Endothelial cell (in vitro differentiated cells): ENCODE measurements around the gene KRT80. TPM values are rescaled to one million over a fixed set of nuclear protein-coding genes. Genes with fewer than 3 reads are reported as not detected.

Source experiments
- DNase-seq: peaks from one replicate; pipeline ENCODE4 v3.0.0; 2021; ENCODE audit warnings: low spot score
- H3K27ac Mint-ChIP-seq: one replicate; pipeline ENCODE4 v1.8.0; 2021; ENCODE audit warnings: mixed read lengths, inconsistent platforms; ENCODE audit not compliant: unreplicated experiment
- H3K27me3 Mint-ChIP-seq: one replicate; pipeline ENCODE4 v1.8.0; 2021; ENCODE audit warnings: mild to moderate bottlenecking, moderate library complexity, mixed read lengths, inconsistent platforms; ENCODE audit not compliant: unreplicated experiment
- H3K36me3 Mint-ChIP-seq: one replicate; pipeline ENCODE4 v1.8.0; 2021; ENCODE audit warnings: mild to moderate bottlenecking, low read depth, mixed read lengths, inconsistent platforms; ENCODE audit not compliant: unreplicated experiment
- H3K4me1 Mint-ChIP-seq: one replicate; pipeline ENCODE4 v1.8.0; 2021; ENCODE audit warnings: mild to moderate bottlenecking, mixed read lengths, inconsistent platforms; ENCODE audit not compliant: unreplicated experiment
- H3K4me3 Mint-ChIP-seq: one replicate; pipeline ENCODE4 v1.8.0; 2021; ENCODE audit warnings: mild to moderate bottlenecking, mixed read lengths, inconsistent platforms; ENCODE audit not compliant: unreplicated experiment
- H3K9me3 Mint-ChIP-seq: one replicate; pipeline ENCODE4 v1.8.0; 2021; ENCODE audit warnings: mixed read lengths, inconsistent platforms; ENCODE audit not compliant: unreplicated experiment
- CTCF ChIP-seq: fragments of 200-600 bp; sonication (generic); IDR thresholded peaks from one replicate; pipeline ENCODE4 v1.5.0; 2021; ENCODE audit warnings: antibody characterized with exemption; ENCODE audit not compliant: unreplicated experiment
- total RNA-seq: library from RNA; stranded (reverse); fragmentation: NEBNext Ultra II Directional; extraction: Animal tissue kit (Norgen Biotek cat#: 25700); gene quantifications from one replicate; pipeline ENCODE4 v1.2.1, GENCODE V29; 2021; ENCODE audit not compliant: unreplicated experiment

The KRT80 gene
- total RNA-seq, 1 donor from 2014 or later: 1.5 TPM

- H3K4me1 Mint-ChIP-seq: peaks cover 10% of the 10 kb centered on the region
- no peaks in the 10 kb centered on the region for H3K9me3 Mint-ChIP-seq
- H3K27me3 Mint-ChIP-seq: peaks cover 3% of the 10 kb centered on the region
- no peak for DNase-seq
- H3K4me3 Mint-ChIP-seq: no peak overlapping the region
- H3K36me3 Mint-ChIP-seq: peaks cover 7% of the 10 kb centered on the region
- TF ChIP-seq CTCF: no peak
- H3K27ac Mint-ChIP-seq: no peak overlapping the region
Observed at GRCh38 chr12:52139147-52139546, 52.7 kb downstream of the KRT80 start.

GRCh38 chr12:52137746-52138145 is 54.1 kb downstream of the KRT80 start:
- DNase-seq: no peak
- no peak for TF ChIP-seq CTCF
- Mint-ChIP-seq H3K36me3 (peaks cover 7% of the 10 kb centered on the region), H3K27me3 (peaks cover 3% of the 10 kb centered on the region), H3K9me3 (no peaks in the 10 kb centered on the region), H3K4me3 (no peak overlapping the region), H3K27ac (no peak overlapping the region), H3K4me1 (peaks cover 6% of the 10 kb centered on the region)

GRCh38 chr12:52132754-52133161 is 59.1 kb downstream of the KRT80 start:
- Mint-ChIP-seq H3K4me3 (no peak overlapping the region), H3K27ac (no peak overlapping the region), H3K36me3 (peaks cover 7% of the 10 kb centered on the region), H3K4me1 (peaks cover 11% of the 10 kb centered on the region), H3K9me3 (no peaks in the 10 kb centered on the region), H3K27me3 (peaks cover 2% of the 10 kb centered on the region)
- TF ChIP-seq CTCF: no peak
- no peak for DNase-seq

GRCh38 chr12:52130711-52131110 is 61.1 kb downstream of the KRT80 start:
- DNase-seq: no peak
- Mint-ChIP-seq H3K4me1 (peaks cover 31% of the 10 kb centered on the region), H3K4me3 (no peak overlapping the region), H3K27me3 (peaks cover 2% of the 10 kb centered on the region), H3K27ac (no peak overlapping the region), H3K9me3 (no peaks in the 10 kb centered on the region), H3K36me3 (peaks cover 4% of the 10 kb centered on the region)
- TF ChIP-seq CTCF: no peak

- Mint-ChIP-seq H3K27me3 (peaks cover 2% of the 10 kb centered on the region), H3K36me3 (peaks cover 4% of the 10 kb centered on the region), H3K4me3 (peak overlapping the region; percentile 26), H3K9me3 (no peaks in the 10 kb centered on the region), H3K4me1 (peaks cover 50% of the 10 kb centered on the region), H3K27ac (peak overlapping the region; percentile 86)
- DNase-seq: no peak
- TF ChIP-seq CTCF: no peak
Observed at GRCh38 chr12:52127683-52128450, 63.9 kb downstream of the KRT80 start.
